ENCODE data around the gene LCP2. TPM values are rescaled to one million over a fixed set of nuclear protein-coding genes. Genes with fewer than 3 reads are reported as not detected.
A peak's percentile ranks its signal among the peaks of the same experiment; 100 is the strongest.

LCP2 gene
- total RNA-seq: 1 to 10 TPM; 3.9 to 6.5 TPM

- Histone ChIP-seq H3K36me3 (no peaks in the 10 kb centered on the region), H3K27ac (peak within 1 kb of the TSS; percentile 57 to 81), H3K4me1 (peaks cover 0 to 5% of the 10 kb centered on the region in 2 donors), H3K4me3 (peak within 1 kb of the TSS; percentile 29 to 50), H3K9me3 (no peaks in the 10 kb centered on the region), H3K27me3 (no peaks in the 10 kb centered on the region)
- no peak for DNase-seq (ENCODE audit: low spot score)
- TF ChIP-seq CTCF (IDR thresholded peaks at IDR 0.05): no peak
Observed at GRCh38 chr5:170297589-170298462, at the start of gene LCP2. Gene LCP2, minus strand, starts transcription at chr5:170297777. Its CDS starts 166 bp downstream, at chr5:170297611.

- DNase-seq (ENCODE audit: low spot score): no peak
- H3K9me3 ChIP-seq: no peaks in the 10 kb centered on the region
- H3K27me3 ChIP-seq: no peaks in the 10 kb centered on the region
- TF ChIP-seq CTCF (IDR thresholded peaks at IDR 0.05): no peak
- H3K4me3 ChIP-seq: no peak overlapping the region
- no peak overlapping the region for H3K27ac ChIP-seq
- H3K4me1 ChIP-seq: peaks cover 0 to 8% of the 10 kb centered on the region in 2 donors
- no peaks in the 10 kb centered on the region for H3K36me3 ChIP-seq
Observed at GRCh38 chr5:170347022-170347567, 49.5 kb upstream of the LCP2 start.

GRCh38 chr5:170345971-170346370, 48.4 kb upstream of the LCP2 start:
- no peak overlapping the region for H3K4me3 ChIP-seq
- TF ChIP-seq CTCF (IDR thresholded peaks at IDR 0.05): no peak
- no peaks in the 10 kb centered on the region for H3K36me3 ChIP-seq
- DNase-seq (ENCODE audit: low spot score): no peak
- H3K9me3 ChIP-seq: no peaks in the 10 kb centered on the region
- no peaks in the 10 kb centered on the region for H3K27me3 ChIP-seq
- H3K4me1 ChIP-seq: peaks cover 0 to 8% of the 10 kb centered on the region in 2 donors
- H3K27ac ChIP-seq: no peak overlapping the region

- no peaks in the 10 kb centered on the region for H3K36me3 ChIP-seq
Observed at GRCh38 chr5:170343177-170343576, 45.6 kb upstream of the LCP2 start.

GRCh38 chr5:170342153-170342725, 44.7 kb upstream of the LCP2 start:
- no peak for TF ChIP-seq CTCF (IDR thresholded peaks at IDR 0.05)
- DNase-seq (ENCODE audit: low spot score): no peak

More at GRCh38 chr5:170343177-170343576, 45.6 kb upstream of the LCP2 start:
- DNase-seq (ENCODE audit: low spot score): no peak
- Histone ChIP-seq H3K27me3 (no peaks in the 10 kb centered on the region), H3K4me3 (no peak overlapping the region), H3K27ac (no peak overlapping the region), H3K4me1 (peaks cover 0 to 1% of the 10 kb centered on the region in 2 donors), H3K9me3 (no peaks in the 10 kb centered on the region)
- TF ChIP-seq CTCF (IDR thresholded peaks at IDR 0.05): no peak

More at GRCh38 chr5:170342153-170342725, 44.7 kb upstream of the LCP2 start:
- no peaks in the 10 kb centered on the region for H3K9me3 ChIP-seq
- no peaks in the 10 kb centered on the region for H3K4me1 ChIP-seq
- no peak overlapping the region for H3K27ac ChIP-seq
- H3K27me3 ChIP-seq: no peaks in the 10 kb centered on the region
- H3K36me3 ChIP-seq: no peaks in the 10 kb centered on the region
- no peak overlapping the region for H3K4me3 ChIP-seq
